ENCODE results near the gene CHST14.

Gene CHST14

GRCh38 chr15:40428185-40428584 lies 42.6 kb upstream of the CHST14 start:
- Histone ChIP-seq H3K9me3 (no peaks in the 10 kb centered on the region), H3K27ac (no peak overlapping the region), H3K4me1 (ENCODE audit: control insufficient read depth in 1 of 2, insufficient read depth in 1 of 2, low read depth in 1 of 2, low read length in 1 of 2) (no peaks in the 10 kb centered on the region), H3K36me3 (no peaks in the 10 kb centered on the region), H3K4me3 (ENCODE audit: low read depth in 1 of 2, low read length in 1 of 2) (no peak overlapping the region), H3K27me3 (peaks cover 23% of the 10 kb centered on the region)
- no peak for TF ChIP-seq CTCF (IDR thresholded peaks at IDR 0.05)

- no peaks in the 10 kb centered on the region for H3K36me3 ChIP-seq
- no peaks in the 10 kb centered on the region for H3K4me1 ChIP-seq (ENCODE audit: control insufficient read depth in 1 of 2, insufficient read depth in 1 of 2, low read depth in 1 of 2, low read length in 1 of 2)
- TF ChIP-seq CTCF (IDR thresholded peaks at IDR 0.05): no peak
- H3K27ac ChIP-seq: no peak overlapping the region
- H3K27me3 ChIP-seq: peaks cover 33% of the 10 kb centered on the region
- no peak overlapping the region for H3K4me3 ChIP-seq (ENCODE audit: low read depth in 1 of 2, low read length in 1 of 2)
- H3K9me3 ChIP-seq: no peaks in the 10 kb centered on the region
Observed at GRCh38 chr15:40429068-40429710, 41.6 kb upstream of the CHST14 start.

- no peak overlapping the region for H3K27ac ChIP-seq
- H3K27me3 ChIP-seq: peaks cover 44% of the 10 kb centered on the region
- TF ChIP-seq CTCF (IDR thresholded peaks at IDR 0.05): no peak
- H3K9me3 ChIP-seq: no peaks in the 10 kb centered on the region
- no peaks in the 10 kb centered on the region for H3K36me3 ChIP-seq
- no peak overlapping the region for H3K4me3 ChIP-seq (ENCODE audit: low read depth in 1 of 2, low read length in 1 of 2)
- no peaks in the 10 kb centered on the region for H3K4me1 ChIP-seq (ENCODE audit: control insufficient read depth in 1 of 2, insufficient read depth in 1 of 2, low read depth in 1 of 2, low read length in 1 of 2)
Observed at GRCh38 chr15:40430271-40430805, 40.4 kb upstream of the CHST14 start.

GRCh38 chr15:40435023-40435709 lies 35.6 kb upstream of the CHST14 start:
- H3K27me3 ChIP-seq: peaks cover 81% of the 10 kb centered on the region
- H3K36me3 ChIP-seq: no peaks in the 10 kb centered on the region
- H3K4me3 ChIP-seq (ENCODE audit: low read depth in 1 of 2, low read length in 1 of 2): no peak overlapping the region
- peaks cover 11 to 25% of the 10 kb centered on the region in 2 experiments for H3K4me1 ChIP-seq (ENCODE audit: control insufficient read depth in 1 of 2, insufficient read depth in 1 of 2, low read depth in 1 of 2, low read length in 1 of 2)
- no peaks in the 10 kb centered on the region for H3K9me3 ChIP-seq
- no peak overlapping the region for H3K27ac ChIP-seq
- no peak for TF ChIP-seq CTCF (IDR thresholded peaks at IDR 0.05)

- Histone ChIP-seq H3K4me1 (ENCODE audit: control insufficient read depth in 1 of 2, insufficient read depth in 1 of 2, low read depth in 1 of 2, low read length in 1 of 2) (peaks cover 14 to 30% of the 10 kb centered on the region in 2 experiments), H3K27me3 (peaks cover 84% of the 10 kb centered on the region), H3K27ac (no peak overlapping the region)
Observed at GRCh38 chr15:40435710-40436089, 35.1 kb upstream of the CHST14 start.

More at GRCh38 chr15:40435710-40436089, 35.1 kb upstream of the CHST14 start:
- no peak for TF ChIP-seq CTCF (IDR thresholded peaks at IDR 0.05)
- Histone ChIP-seq H3K4me3 (ENCODE audit: low read depth in 1 of 2, low read length in 1 of 2) (no peak overlapping the region), H3K9me3 (no peaks in the 10 kb centered on the region), H3K36me3 (no peaks in the 10 kb centered on the region)

Measured in neutrophil (primary cell).